GM20000 (cell line): ENCODE measurements around the gene MYCBPAP.

Experiments used
- DNase-seq: peaks from one replicate; pipeline ENCODE4 v3.0.0; 2012; ENCODE audit warnings: low spot score
- TF ChIP-seq, protein P1 (sequence below): IDR thresholded peaks from 2 replicates; pipeline ENCODE4 v1.5.1; 2012; ENCODE audit warnings: mild to moderate bottlenecking, control low read depth; ENCODE audit errors: extremely low read depth, missing control alignments

MYCBPAP gene

DNA sequence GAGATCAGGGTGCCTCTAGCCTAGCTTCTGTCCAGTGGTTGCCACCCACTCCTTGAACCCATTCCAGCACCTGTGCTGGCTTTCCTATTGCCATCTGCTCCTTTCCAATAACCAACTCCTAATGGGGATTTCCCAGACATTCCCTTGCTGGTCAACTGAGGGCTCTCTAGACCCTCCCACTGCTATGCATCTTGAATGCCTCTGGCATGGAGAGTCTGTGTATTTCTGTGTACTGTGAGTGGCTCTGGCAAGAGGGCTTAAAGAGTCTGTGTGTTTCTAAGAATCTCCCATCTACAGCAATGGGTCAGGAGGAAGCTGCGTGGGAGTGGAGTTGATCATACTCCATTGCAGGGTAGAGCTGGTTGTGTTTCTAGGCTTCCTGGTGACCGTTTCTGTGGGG is 13.3 kb downstream of the MYCBPAP start:
- no peak for DNase-seq
- TF ChIP-seq, protein P1, sequence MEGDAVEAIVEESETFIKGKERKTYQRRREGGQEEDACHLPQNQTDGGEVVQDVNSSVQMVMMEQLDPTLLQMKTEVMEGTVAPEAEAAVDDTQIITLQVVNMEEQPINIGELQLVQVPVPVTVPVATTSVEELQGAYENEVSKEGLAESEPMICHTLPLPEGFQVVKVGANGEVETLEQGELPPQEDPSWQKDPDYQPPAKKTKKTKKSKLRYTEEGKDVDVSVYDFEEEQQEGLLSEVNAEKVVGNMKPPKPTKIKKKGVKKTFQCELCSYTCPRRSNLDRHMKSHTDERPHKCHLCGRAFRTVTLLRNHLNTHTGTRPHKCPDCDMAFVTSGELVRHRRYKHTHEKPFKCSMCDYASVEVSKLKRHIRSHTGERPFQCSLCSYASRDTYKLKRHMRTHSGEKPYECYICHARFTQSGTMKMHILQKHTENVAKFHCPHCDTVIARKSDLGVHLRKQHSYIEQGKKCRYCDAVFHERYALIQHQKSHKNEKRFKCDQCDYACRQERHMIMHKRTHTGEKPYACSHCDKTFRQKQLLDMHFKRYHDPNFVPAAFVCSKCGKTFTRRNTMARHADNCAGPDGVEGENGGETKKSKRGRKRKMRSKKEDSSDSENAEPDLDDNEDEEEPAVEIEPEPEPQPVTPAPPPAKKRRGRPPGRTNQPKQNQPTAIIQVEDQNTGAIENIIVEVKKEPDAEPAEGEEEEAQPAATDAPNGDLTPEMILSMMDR = no peak

DNA sequence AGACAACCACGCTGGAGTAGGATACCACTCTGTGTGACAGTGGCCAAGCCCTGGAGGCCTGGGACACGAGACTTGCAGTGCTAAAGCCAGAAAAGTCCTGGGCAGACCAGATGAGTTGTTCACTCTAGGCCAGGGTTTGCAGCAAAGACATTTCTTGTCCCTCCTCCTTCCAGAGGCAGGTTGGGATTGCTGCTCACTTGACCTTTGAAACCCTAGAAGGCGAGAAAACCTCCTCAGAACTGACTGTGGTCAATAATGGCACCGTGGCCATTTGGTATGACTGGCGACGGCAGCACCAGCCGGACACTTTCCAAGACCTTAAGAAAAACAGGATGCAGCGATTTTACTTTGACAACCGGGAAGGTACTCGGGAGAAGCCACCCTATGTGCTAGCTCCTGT is 14.5 kb downstream of the MYCBPAP start:
- TF ChIP-seq, protein P1 = no peak
- no peak for DNase-seq

DNA sequence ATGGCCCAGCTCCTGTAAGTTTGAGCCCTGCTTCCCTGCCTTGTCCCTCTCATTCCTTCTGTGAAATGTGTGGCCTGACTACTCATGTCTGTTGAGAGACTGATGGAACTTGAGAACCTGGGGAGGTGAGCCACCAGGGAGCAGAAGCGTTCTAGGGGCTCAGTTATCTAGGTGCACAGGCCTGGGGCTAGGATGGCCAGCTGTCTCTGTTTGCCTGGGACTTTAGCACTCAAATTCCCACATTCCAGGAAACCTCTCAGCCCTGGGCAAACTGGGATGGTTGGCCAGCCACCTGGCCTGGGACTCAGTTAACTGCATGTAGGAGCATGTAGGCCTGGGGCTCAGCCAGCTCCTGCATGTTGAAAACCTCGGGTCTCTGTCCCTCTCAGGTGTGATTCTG is 15.0 kb downstream of the MYCBPAP start:
- no peak for DNase-seq
- TF ChIP-seq, protein P1 = no peak

DNA sequence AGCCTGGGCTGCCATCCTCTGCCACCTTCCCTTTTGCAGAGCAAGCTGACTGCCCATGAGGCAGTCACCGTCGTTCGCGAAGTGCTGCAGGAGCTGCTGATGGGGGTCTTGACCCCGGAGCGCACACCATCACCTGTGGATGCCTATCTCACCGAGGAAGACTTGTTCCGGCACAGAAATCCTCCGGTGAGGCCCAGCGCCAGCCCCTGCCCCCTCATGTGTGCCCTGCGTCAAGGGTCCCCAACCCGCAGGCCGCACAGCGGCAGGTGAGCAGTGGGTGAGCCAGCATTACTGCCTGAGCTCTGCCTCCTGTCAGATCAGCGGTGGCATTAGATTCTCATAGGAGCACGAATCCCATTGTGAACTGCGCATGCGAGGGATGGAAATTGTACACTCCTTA is 16.6 kb downstream of the MYCBPAP start:
- no peak for DNase-seq
- TF ChIP-seq, protein P1 = no peak

DNA sequence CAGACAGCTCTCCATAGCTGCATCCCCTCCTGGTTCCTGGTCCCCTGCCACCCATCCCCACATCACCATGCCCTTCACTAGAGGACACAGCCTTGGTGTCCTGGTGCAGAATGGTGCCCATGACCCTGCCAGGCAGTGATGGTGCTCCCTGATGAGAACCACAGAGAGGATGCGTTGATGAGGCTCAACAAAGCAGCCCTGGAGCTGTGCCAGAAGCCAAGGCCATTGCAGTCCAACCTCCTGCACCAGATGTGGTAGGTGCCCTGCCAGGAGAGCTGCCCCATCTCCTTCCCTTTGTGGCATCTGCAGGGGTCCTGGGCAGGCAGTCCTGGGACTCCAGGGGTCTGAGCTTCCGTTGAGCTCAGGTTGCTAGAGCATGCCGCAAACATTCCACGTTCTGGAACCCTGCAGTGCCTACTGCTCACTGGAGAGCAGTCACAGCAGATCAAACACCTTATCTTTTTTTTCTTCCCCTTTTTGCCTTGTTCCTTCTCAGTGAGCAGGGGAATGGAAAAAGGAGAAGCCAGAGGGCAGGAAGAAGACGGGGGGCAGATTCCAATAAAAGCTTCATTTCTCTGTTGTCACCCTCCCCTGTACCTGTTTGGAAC is 19.0 kb downstream of the MYCBPAP start:
- DNase-seq = no peak
- TF ChIP-seq, protein P1 = no peak

DNA sequence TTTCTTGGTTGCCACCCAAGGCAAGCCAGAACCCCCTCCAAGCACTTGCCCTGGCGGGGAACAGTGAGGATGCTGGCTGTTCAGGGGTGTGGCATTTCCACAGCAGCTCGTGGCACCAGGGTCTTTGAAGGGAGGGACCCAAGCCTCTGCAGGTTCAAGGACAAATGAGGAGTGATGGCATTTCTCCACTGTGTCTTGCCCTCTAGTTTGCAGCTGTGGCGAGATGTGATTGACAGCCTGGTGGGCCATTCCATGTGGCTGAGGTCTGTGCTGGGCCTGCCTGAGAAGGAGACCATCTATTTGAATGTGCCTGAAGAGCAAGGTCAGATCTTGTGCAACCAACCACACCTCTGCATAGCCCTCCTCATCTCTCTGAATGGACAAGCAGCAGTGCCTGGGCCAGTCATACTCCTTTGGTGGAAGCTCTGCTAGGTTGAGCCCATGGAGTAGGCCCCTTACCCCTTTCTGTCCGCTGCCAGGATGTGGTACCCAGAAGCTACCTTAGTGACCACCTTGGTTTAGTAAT is 19.8 kb downstream of the MYCBPAP start:
- DNase-seq = no peak
- TF ChIP-seq, protein P1 = no peak

DNA sequence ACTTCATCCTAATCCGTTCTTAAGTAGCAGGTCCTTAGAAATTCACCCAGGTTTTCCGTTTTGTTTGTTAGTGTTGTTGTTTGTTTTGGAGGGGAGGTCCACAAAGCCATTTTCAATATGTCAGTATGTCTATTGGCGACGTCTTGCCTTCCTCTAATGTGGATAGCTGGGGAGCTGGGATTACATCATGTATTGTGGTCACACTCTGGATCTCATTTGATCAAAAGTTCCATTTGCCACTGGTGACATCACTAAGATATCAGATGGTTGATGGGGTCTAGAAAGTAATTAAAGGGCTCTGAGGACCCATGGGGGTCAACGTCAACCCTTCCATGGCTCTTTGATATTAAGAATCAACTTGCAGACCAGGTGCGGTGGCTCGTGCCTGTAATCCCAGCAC is 21.6 kb downstream of the MYCBPAP start:
- no peak for DNase-seq
- TF ChIP-seq, protein P1 = no peak
